LoVo (cell line): ENCODE results near the gene ARHGAP12.
A peak's percentile ranks its signal among the peaks of the same experiment; 100 is the strongest.

ENCODE experiments used
- DNase-seq: peaks from one replicate; pipeline ENCODE4 v3.0.0-alpha.2; 2016; ENCODE audit warnings: low spot score

Gene ARHGAP12

DNA sequence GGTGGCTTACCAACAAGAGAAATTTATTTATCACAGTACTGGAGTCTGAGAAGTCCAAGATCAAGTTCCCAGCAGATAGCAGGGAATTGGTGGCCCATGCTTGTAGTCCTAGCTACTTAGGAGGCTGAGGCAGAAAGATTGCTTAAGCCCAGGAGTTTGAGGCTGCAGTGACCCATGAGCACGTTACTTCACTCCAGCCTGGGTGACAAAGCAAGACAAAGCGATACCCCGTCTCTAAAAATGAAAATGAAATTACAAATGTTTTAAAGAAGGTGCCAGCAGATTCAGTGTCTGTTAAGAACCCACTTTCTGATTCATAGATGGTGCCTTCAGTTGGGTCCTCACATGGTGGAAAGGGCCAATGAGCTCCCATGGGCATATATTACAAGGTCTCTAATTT is 20.6 kb upstream of the ARHGAP12 start:
- DNase-seq: no peak

- no peak for DNase-seq
Observed at GRCh38 chr10:31948021-31948420, 19.4 kb upstream of the ARHGAP12 start.

DNA sequence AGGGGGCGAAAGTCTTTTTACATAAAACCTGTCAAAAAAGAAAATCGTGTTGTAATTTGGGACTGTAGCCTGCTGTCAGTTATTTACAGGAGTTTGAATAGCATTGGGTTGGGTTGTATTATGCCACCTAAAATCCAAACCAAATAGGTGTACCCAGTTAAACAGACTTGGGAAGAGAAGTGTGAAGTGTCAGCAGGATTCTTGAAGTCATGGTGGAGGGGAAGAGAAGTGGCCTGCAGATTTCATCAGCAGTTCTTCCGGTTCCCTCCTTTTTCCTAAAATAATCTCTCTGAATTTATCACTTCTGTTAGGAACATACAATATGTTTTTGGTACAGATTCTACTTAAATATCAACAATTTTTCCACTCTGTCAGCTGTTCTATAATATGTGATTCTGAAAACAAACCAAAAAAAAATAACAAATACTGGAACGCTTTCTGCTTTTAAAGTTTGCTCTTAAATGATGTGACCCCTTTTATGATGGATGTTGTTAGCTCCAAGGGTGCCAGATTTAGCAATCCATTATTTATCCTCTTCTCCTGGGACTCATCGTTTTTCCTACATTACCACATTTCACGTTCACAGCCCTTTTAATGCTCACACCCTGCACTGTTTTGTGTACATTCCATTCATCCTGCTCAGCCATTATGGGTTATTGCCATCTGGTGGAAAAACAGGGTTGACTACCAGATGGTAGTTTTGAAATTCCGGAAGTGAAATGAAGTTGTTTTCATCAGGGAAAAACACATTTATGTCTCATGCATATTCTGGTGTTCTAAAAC is 18.7 kb upstream of the ARHGAP12 start:
- peak; percentile 84 for DNase-seq

- DNase-seq: no peak
Observed at GRCh38 chr10:31945392-31945791, 16.8 kb upstream of the ARHGAP12 start.

DNA sequence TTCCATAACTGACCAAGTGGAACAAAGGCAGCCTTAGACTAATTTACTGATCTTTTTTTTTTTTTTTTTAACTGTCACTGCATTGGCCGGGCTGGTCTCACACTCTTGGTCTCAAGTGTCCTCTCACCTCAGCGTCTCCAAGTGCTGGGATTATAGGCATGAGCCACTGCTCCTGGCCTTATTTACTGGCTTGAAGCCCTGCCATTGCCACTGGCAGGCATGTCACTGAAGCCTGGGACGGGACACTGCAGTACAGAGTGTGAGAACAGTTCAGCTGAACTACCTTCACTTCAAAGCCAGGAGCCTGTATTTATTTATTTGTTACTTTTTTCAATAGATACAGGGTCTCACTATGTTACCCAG is 15.4 kb upstream of the ARHGAP12 start:
- DNase-seq: no peak

DNA sequence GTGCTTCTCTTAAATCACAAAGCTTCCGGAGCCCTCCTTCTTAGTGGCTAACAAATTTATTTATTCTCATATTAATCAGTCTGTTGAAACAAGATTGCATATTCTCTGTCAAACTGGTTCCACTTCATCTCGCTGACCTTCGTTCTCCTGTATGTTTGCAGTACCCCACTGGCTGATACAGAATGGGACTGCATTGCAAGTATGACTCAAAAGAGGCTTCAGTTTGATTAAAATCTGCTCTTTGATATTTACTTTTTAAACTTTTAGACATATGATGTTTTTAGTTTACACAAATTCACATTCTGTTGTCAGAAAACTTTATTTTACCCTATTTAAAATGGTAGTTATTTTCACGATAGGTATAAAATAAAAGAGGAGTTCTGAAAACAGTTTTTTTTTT is 14.3 kb upstream of the ARHGAP12 start:
- peak; percentile 70 for DNase-seq

DNA sequence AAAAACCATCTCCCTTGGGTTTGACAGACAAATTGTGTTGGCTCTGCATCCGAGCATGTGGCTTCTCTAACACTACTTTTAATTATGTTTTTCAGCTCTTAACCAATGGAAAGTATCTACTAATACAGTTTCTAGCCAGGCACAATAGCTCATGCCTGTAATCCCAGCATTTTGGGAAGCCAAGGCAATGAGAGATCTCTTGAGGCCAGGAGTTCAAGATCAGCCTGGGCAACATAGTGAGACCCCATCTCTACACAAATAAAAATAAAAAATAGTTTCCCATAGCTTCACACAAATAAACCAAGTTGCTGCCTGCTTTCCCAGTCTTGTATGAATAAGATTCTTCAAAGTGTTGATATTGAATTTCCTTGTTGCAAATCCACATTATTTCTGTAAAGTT is 13.8 kb upstream of the ARHGAP12 start:
- DNase-seq: no peak

DNA sequence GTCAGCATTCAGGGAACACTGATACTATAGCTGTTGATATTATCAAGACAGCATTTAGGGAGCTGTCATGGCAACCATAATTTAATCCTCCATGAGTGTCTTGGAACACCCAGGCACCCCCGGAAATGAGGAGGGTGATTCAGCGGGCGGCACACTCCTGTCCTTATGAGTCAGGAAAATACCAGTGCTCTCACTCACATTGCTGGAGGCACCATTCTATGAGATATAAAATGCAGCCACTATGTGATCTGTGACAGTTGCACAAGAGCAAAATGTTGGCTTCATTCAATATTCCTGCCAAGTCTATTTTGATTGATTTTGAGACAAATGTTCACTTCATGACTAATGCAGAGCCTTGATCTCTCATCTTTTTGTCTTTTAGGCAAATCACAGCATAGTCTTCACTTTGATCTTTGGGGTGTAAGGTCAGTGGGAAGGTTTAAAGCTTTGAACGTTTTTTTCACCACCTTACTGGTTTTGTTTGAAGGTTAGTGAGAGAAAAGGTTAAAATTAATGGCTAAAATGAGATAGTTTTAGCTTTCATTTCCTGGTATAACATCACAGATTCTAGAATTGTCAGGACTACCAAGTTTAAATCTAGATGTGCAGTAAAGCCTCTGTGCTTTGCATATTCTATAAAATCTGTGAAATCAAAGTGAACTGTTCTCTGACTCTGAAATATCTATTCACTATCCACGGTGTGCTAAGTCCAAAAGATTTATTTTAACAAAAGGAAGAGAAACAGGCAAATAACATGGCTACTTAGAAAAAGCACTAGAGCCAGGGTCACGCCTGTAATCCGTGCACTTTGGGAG is 12.4 kb upstream of the ARHGAP12 start:
- DNase-seq: peak; percentile 96

DNA sequence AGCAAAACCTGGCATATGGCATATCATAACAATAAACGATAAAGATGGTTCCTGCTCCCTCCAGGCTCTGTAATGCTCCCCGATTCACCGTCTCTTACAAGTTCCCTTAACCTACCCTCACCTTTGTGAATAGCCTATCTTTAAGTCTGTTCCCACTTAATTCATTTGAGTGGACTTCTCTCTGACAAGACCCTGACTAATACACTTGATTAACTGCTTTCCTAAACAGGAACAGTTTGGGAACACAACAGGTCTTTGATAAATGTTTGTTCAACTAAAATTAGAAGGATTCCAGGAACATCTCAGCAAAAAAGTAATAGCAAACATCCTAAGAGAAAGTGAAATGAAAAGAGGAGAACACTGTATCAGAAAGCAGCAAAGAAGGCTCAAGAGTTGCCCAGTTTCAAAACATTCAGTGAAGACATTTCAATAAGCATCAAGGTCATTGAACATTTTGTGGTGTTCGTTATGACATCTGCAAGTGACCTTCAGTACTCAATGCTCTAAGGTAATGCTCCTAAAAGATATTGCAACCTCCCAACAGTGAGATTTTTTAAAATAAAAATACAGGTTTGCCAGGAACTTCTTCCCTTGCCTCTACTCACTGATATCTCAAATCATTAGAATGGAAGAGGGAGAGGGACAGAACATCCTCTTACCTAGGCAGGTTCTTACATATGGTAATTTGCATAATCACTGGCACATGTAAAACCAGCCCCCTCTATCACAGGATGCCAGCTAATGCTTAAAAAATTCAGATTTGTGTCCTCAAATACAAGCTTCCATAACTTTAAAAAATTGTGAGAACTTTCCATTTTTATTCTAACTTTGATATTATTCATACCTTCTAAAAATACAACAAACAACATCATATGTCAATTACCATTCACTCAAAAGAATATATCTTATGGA is 11.4 kb upstream of the ARHGAP12 start:
- DNase-seq: no peak

- DNase-seq: no peak
Observed at GRCh38 chr10:31937371-31937770, 8.7 kb upstream of the ARHGAP12 start.

GRCh38 chr10:31936933-31937332 is 8.3 kb upstream of the ARHGAP12 start:
- DNase-seq: peak; percentile 58

GRCh38 chr10:31936086-31936485 is 7.5 kb upstream of the ARHGAP12 start:
- DNase-seq: no peak

GRCh38 chr10:31935678-31936077 is 7.0 kb upstream of the ARHGAP12 start:
- no peak for DNase-seq

- no peak for DNase-seq
Observed at GRCh38 chr10:31932838-31933237, 4.2 kb upstream of the ARHGAP12 start.

DNA sequence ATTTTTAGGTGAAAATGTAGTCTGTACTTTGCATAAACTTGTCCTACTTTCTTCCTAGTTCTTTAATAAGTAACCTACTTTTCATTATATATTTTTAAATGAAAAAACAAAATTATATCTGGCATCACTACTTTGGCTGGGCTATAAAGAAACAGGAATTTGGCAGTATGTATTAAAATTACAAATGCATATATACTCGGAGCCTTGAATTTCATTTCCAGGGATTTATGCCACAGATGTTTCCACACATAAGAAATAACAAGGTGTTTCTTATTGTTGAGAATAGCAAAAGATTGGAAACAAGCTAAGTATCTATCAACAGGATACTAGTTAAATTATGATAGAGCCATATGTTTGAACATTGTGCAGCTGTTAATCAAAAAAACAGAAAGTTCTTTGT is 2.2 kb upstream of the ARHGAP12 start:
- no peak for DNase-seq

- DNase-seq: no peak
Observed at GRCh38 chr10:31930023-31930751, 1.6 kb upstream of the ARHGAP12 start.

- DNase-seq: peak; percentile 68
Observed at GRCh38 chr10:31929261-31930022, 811 bp upstream of the ARHGAP12 start.

DNA sequence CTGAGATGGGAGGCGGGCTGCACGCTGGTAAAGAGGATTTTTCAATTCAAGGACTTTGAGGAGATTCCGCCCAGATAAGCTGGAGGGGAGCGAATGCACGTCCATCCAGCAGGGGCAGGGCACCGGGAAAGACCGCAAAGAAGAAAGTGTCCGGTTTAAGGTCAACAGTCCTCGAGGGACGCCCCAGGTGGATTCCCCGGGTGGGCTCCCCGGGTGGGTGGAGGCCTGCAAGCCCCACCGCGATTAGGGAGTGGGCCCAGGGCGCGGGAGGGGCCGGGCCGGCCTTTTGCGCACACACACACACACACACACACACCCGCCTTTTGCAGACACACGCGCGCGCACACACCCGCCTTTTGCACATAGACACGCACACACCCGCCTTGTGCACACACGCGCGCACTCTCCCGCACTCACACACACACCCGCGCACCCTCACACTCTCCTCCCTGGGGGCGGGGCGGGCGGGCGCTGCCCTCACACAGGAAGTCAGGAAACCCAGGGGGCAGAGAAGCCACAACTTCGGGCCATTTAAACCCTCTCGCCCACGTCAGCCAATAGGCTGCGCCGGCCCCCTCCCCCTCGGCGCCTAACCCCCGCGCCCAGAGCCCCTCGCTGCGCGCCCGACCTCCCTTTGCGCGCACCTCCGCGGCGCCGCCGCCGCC is 615 bp downstream of the ARHGAP12 start:
- no peak for DNase-seq

DNA sequence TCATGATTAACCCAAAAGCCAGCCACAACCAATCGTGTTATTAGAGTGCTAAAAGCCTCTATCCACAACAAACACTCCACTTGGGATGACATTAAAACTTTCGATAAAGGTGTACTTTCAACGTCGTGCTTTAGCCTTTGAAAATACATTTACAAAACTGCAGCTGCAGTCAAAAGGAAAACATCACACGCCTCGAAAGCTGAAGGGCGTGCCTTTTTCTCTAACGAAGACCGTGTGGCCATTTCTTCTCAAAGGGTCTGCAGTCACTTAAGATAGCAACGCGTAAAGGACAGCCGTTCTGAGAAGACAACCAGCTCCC is 1.1 kb downstream of the ARHGAP12 start:
- no peak for DNase-seq

DNA sequence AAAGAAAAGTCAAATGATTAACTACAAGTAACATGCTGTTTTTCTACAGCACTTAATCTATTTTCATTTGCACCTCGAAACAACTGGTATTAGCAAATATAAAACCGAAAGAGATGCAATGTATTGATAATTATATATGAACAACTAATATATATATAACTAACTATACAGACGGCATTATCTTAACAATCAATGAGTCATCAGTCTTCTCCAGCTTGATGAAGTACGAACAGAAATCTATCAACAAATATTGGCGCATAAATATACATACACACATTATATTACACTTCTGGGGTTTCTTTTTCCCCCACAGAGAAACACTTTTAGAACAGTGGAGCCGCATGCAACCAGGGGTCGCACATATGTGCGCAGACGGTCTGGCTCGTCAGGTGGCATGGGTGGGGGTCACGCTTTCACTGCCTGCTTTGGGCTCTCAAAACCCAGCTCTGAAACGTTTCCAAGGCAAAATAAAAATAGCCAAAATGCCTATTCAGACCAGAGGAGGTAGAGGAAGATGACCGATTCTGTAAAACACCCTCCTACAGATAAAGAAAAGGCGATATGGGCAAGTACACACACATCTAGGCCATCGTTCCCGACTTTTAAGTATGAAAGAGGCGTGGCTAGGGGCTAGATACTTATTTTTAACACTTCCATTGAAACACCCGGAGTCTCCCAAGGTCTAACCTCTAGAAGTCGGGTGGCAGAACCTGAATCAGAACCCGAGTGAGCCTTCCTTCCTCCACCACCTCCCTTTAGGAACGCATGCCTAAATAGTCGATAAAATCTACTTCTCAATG is 1.7 kb downstream of the ARHGAP12 start:
- no peak for DNase-seq
